GM12864 (cell line): ENCODE measurements around the gene C19orf33.

Source experiments
- DNase-seq: peaks from one replicate; pipeline ENCODE4 v3.0.0-alpha.2; 2011; ENCODE audit warnings: low read depth
- H3K4me3 ChIP-seq: 2 replicates; pipeline ENCODE4 v1.5.1; 2011; ENCODE audit warnings: mild to moderate bottlenecking, low read depth, low read length, control low read depth
- TF ChIP-seq, protein P1 (sequence below): IDR thresholded peaks from 2 replicates; pipeline ENCODE4 v1.5.1; 2011; ENCODE audit warnings: low read depth, mild to moderate bottlenecking, moderate library complexity, low read length, control low read depth, inconsistent platforms; ENCODE audit errors: missing control alignments

The C19orf33 gene

GRCh38 chr19:38298821-38299680 lies 5.0 kb upstream of the C19orf33 start:
- H3K4me3 ChIP-seq = no peak overlapping the region
- TF ChIP-seq, protein P1, sequence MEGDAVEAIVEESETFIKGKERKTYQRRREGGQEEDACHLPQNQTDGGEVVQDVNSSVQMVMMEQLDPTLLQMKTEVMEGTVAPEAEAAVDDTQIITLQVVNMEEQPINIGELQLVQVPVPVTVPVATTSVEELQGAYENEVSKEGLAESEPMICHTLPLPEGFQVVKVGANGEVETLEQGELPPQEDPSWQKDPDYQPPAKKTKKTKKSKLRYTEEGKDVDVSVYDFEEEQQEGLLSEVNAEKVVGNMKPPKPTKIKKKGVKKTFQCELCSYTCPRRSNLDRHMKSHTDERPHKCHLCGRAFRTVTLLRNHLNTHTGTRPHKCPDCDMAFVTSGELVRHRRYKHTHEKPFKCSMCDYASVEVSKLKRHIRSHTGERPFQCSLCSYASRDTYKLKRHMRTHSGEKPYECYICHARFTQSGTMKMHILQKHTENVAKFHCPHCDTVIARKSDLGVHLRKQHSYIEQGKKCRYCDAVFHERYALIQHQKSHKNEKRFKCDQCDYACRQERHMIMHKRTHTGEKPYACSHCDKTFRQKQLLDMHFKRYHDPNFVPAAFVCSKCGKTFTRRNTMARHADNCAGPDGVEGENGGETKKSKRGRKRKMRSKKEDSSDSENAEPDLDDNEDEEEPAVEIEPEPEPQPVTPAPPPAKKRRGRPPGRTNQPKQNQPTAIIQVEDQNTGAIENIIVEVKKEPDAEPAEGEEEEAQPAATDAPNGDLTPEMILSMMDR = no peak
- no peak for DNase-seq

DNA sequence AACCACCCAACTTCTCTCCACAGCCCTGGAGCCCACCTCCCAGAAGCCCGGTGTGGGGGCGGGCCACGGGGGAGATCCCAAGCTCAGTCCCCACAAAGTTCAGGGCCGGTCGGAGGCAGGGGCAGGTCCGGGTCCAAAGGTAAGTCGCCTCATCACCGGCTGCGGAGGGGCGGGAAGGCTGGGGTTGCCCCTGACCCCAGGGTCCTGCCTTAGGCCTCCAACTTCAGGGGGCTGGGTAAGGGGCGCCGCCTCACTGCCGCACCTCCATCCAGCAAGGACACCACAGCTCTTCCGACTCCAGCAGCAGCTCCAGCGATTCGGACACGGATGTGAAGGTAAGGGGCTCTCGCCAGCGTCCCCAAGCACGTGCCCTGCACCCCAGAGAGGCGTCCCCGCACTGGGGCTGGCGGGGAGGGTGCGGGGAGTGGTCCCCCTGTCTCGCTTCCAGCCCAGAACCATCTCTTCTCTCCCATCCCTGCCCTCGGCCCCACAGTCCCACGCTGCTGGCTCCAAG lies 358 bp downstream of the C19orf33 start:
- DNase-seq = no peak
- TF ChIP-seq, protein P1 = no peak
- H3K4me3 ChIP-seq = no peak overlapping the region

DNA sequence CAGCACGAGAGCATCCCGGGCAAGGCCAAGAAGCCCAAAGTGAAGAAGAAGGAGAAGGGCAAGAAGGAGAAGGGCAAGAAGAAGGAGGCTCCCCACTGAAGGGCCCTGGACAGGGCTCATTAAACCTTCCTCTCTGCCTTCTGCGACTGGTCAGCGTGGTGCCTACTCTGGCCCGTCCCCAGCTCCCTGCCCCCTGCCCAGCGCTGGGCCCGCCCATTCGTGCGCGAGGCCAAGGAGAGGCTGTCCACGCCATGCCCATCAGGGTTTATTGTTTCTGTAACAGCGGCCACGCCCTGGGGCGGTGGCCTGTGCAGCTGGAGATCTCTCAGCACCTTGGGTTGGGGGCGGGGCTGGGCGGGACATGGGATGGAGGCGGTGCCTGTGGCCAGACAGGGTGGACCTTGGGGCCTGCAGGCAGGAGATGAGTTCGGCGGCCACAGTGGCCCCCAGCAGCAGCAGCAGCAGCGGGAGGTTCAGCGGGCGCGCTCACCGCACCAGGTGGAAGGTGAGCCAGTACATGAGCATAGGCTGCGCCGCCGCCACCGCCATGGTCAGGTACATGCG lies 897 bp downstream of the C19orf33 start:
- TF ChIP-seq, protein P1 = no peak
- no peak overlapping the region for H3K4me3 ChIP-seq
- no peak for DNase-seq

DNA sequence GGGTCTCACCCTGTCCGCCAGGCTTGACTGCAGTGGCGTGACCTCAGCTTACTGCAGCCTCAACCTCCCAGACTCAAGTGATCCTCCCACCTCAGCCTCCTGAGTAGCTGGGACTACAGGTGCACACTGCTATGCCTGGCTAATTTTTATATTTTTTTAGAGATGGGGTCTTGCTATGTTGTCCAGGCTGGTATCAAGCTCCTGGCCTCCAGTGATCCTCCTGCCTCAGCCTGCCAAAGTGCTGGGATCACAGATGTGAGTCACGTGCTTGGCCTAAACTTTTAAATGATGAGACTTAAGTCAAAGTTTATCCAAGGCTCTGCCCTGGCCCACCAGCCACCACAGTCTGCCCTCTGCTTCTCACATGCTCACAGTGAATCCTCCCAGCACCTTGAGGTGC lies 2.2 kb downstream of the C19orf33 start:
- TF ChIP-seq, protein P1 = no peak
- H3K4me3 ChIP-seq = no peak overlapping the region
- no peak for DNase-seq

DNA sequence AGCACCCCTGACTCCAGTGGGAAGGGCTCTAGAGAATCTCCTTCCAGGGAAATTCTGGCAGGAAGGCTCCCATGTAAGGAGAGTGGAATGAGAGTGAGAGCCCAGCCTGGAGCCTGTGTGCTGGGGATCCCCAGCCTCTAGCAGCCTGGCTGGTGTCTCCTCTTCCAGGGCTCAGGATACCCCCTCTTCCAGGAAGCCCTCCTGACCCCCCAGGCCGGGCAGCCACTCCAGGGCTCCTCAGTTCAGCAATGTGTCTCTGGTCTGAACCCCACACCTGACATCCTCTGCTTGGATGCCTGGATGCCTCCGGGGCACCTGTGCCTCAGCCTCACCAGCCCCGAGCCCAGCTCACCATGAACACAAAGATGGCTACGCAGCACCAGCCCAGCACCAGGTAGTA lies 3.0 kb downstream of the C19orf33 start:
- H3K4me3 ChIP-seq = no peak overlapping the region
- TF ChIP-seq, protein P1 = no peak
- DNase-seq = no peak

GRCh38 chr19:38307597-38307996 lies 3.5 kb downstream of the C19orf33 start:
- no peak overlapping the region for H3K4me3 ChIP-seq
- TF ChIP-seq, protein P1 = no peak
- no peak for DNase-seq
